AG04450 (cell line): ENCODE data around the gene COL13A1. TPM values are rescaled to one million over a fixed set of nuclear protein-coding genes. Genes with fewer than 3 reads are reported as not detected.

Experiments
- CTCF ChIA-PET: fragments of 300-600, 350-600 bp; formaldehyde crosslinking; extraction: SDS; loops from one replicate; lab custom pipeline; 2022; ENCODE audit warnings: antibody characterized with exemption, inconsistent platforms; lab: Charles Lee
- POLR2A ChIA-PET: fragments of 350-600 bp; formaldehyde crosslinking; extraction: SDS; loops from one replicate; lab custom pipeline; 2021; ENCODE audit warnings: antibody characterized with exemption, inconsistent platforms; lab: Yijun Ruan, JAX
- DNase-seq: peaks from one replicate; pipeline ENCODE4 v3.0.0-alpha.2; 2011; ENCODE audit warnings: low read depth, low spot score
- H3K27ac ChIP-seq: one replicate; pipeline ENCODE4 v1.5.1; 2012; ENCODE audit warnings: low read depth, low read length, control low read depth
- H3K27me3 ChIP-seq: one replicate; pipeline ENCODE4 v1.6.0; 2012; ENCODE audit warnings: low read length; ENCODE audit not compliant: control insufficient read depth, insufficient read depth
- H3K4me3 ChIP-seq: 2 replicates; pipeline ENCODE4 v1.5.1; 2011; ENCODE audit warnings: mild to moderate bottlenecking, low read depth, low read length, control low read depth
- H3K9me3 ChIP-seq: 2 replicates; pipeline ENCODE4 v1.5.1; 2012; ENCODE audit warnings: low read length; ENCODE audit not compliant: control insufficient read depth, insufficient read depth
- CTCF ChIP-seq: IDR thresholded peaks from 2 replicates; pipeline ENCODE4 v1.5.1; 2011; ENCODE audit warnings: low read depth, low read length, control low read depth, inconsistent platforms
- polyA plus RNA-seq: library from polyadenylated mRNA; depleted of rRNA; stranded (reverse); fragments of >200 nt; gene quantifications from 2 replicates; pipeline ENCODE4 v1.2.3, GENCODE V29; 2011

COL13A1 gene
- polyA plus RNA-seq, 1 experiment = 13.1 TPM

- Histone ChIP-seq H3K4me3 (no peak overlapping the region), H3K9me3 (peaks cover 8% of the 10 kb centered on the region), H3K27me3 (no peaks in the 10 kb centered on the region), H3K27ac (no peak overlapping the region)
- CTCF ChIA-PET = interaction anchor here (0.6 kb wide), 1 partner anchor 208 kb away, joined by 4 read pairs; no protein-coding TSS in a partner anchor
- POLR2A ChIA-PET = no interaction called here
- no peak for DNase-seq
- peak; percentile 44 for TF ChIP-seq CTCF
Observed at GRCh38 chr10:69936091-69936490, 134.4 kb downstream of the COL13A1 start.

- ChIA-PET POLR2A (no interaction called here), CTCF (interaction anchor here (1.9 kb wide), 1 partner anchor 20 kb away, joined by 8 read pairs; no protein-coding TSS in a partner anchor)
- Histone ChIP-seq H3K27ac (no peak overlapping the region), H3K27me3 (no peaks in the 10 kb centered on the region), H3K9me3 (peaks cover 11% of the 10 kb centered on the region), H3K4me3 (no peak overlapping the region)
- no peak for TF ChIP-seq CTCF
- DNase-seq = no peak
Observed at GRCh38 chr10:69938541-69938991, 136.9 kb downstream of the COL13A1 start.

GRCh38 chr10:69939061-69939460, 137.4 kb downstream of the COL13A1 start:
- H3K27ac ChIP-seq = no peak overlapping the region
- ChIA-PET POLR2A (interaction anchor here (0.6 kb wide), 1 partner anchor 240 kb away, joined by 3 read pairs; no protein-coding TSS in a partner anchor), CTCF (interaction anchor here (1.9 kb wide), 1 partner anchor 19 kb away, joined by 8 read pairs; no protein-coding TSS in a partner anchor)
- TF ChIP-seq CTCF = no peak
- no peak overlapping the region for H3K4me3 ChIP-seq
- peaks cover 11% of the 10 kb centered on the region for H3K9me3 ChIP-seq
- no peaks in the 10 kb centered on the region for H3K27me3 ChIP-seq
- DNase-seq = no peak

- Histone ChIP-seq H3K27ac (no peak overlapping the region), H3K4me3 (no peak overlapping the region), H3K9me3 (peaks cover 11% of the 10 kb centered on the region), H3K27me3 (no peaks in the 10 kb centered on the region)
- ChIA-PET CTCF (interaction anchor here (1.9 kb wide), 1 partner anchor 19 kb away, joined by 8 read pairs; no protein-coding TSS in a partner anchor), POLR2A (interaction anchor here (0.6 kb wide), 1 partner anchor 240 kb away, joined by 3 read pairs; no protein-coding TSS in a partner anchor)
- no peak for TF ChIP-seq CTCF
- no peak for DNase-seq
Observed at GRCh38 chr10:69939481-69939880, 137.8 kb downstream of the COL13A1 start.

GRCh38 chr10:69941730-69942129, 140.0 kb downstream of the COL13A1 start:
- peaks cover 11% of the 10 kb centered on the region for H3K9me3 ChIP-seq
- H3K27me3 ChIP-seq = no peaks in the 10 kb centered on the region
- no peak overlapping the region for H3K4me3 ChIP-seq
- H3K27ac ChIP-seq = no peak overlapping the region
- DNase-seq = no peak
- POLR2A ChIA-PET = no interaction called here
- CTCF ChIA-PET = interaction anchor here (1.0 kb wide), 1 partner anchor 17 kb away, joined by 3 read pairs; no protein-coding TSS in a partner anchor
- no peak for TF ChIP-seq CTCF
